GM21576 (cell line): ENCODE results near the gene MYT1.

Source experiments
- ATAC-seq: cut with Tn5 transposase; IDR thresholded peaks from one replicate; pipeline ENCODE4 v1.9.1; 2021; ENCODE audit warnings: mild to moderate bottlenecking, moderate library complexity; ENCODE audit not compliant: unreplicated experiment

Gene MYT1

GRCh38 chr20:64212755-64213154 lies 48.5 kb downstream of the MYT1 start:
- ATAC-seq, result no peak

DNA sequence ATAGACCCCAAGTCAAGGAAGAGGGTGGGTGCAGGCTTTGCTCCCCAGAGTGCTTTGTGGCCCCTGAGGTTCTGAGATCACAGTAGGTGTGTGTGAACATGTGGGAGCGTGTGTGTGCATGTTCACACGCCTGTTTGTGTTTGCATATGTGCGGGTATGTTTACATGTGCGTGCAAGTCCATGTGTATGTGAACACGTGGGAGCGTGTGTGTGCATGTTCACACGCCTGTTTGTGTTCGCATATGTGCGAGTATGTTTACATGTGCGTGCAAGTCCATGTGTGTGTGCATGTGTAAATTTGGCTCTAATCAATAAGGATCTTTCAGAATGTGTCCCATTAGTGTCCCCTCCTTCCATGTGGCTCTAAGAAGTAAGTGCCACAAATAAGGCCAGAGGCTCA lies 49.9 kb downstream of the MYT1 start:
- ATAC-seq, result no peak

- no peak for ATAC-seq
Observed at GRCh38 chr20:64214952-64215351, 50.7 kb downstream of the MYT1 start.

- no peak for ATAC-seq
Observed at GRCh38 chr20:64216036-64216435, 51.8 kb downstream of the MYT1 start.

GRCh38 chr20:64216910-64217309 lies 52.7 kb downstream of the MYT1 start:
- no peak for ATAC-seq

GRCh38 chr20:64217539-64218221 lies 53.4 kb downstream of the MYT1 start:
- no peak for ATAC-seq

- ATAC-seq, result no peak
Observed at GRCh38 chr20:64219202-64219601, 55.0 kb downstream of the MYT1 start.

- no peak for ATAC-seq
Observed at GRCh38 chr20:64219730-64220129, 55.5 kb downstream of the MYT1 start.

DNA sequence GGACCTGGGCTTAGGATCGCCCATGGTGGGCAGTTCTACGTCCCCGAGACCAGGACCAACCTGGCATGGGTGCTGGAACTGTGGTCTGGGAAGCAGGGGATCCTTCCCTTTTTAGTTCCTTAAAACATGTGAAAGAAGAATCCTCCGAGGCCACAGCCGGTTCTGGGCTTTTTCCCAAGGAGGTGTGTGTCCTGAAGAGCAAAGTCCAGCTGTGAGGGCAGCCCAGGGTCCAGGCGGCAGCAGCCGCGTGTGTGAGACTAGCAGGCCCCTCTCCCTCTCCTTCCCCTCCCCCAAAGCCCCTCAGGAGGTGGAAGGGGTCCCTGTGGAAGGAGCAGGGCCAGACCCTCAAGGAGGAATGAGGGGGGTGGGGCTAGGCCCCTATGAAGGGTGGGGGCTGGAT lies 56.2 kb downstream of the MYT1 start:
- no peak for ATAC-seq

DNA sequence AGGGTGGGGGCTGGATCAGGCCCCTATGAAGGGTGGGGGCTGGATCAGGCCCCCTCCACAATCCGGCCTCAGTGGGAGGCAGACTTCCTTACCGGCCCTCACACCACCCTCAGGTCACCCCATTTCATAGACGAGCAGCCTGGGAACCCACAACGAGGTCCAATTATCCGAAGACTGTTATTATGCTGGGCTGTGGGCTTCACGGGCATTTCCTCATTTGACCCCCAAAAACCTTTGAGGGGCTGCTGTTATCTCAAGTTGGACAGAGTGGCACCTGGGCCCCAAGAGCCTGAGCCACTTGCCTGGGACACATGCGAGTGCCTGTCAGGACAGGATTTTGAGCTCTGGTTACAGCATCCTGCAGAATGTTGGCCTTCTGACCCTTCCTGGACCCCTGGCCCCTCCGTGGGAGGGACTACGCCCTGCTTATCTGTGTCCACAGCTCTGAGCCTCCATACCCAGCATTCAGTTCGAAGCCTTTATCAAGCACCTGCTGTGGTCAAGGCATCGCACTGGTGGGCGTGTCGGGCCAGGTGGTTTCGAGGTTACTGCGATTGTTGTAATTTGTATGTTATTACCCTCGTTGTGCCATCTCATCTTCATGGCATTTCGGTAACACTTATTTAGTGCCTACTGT lies 56.8 kb downstream of the MYT1 start:
- no peak for ATAC-seq

- ATAC-seq, result no peak
Observed at GRCh38 chr20:64222291-64222735, 58.1 kb downstream of the MYT1 start.

- ATAC-seq, result no peak
Observed at GRCh38 chr20:64222851-64223525, 58.7 kb downstream of the MYT1 start.

- ATAC-seq, result no peak
Observed at GRCh38 chr20:64223526-64224067, 59.3 kb downstream of the MYT1 start.

DNA sequence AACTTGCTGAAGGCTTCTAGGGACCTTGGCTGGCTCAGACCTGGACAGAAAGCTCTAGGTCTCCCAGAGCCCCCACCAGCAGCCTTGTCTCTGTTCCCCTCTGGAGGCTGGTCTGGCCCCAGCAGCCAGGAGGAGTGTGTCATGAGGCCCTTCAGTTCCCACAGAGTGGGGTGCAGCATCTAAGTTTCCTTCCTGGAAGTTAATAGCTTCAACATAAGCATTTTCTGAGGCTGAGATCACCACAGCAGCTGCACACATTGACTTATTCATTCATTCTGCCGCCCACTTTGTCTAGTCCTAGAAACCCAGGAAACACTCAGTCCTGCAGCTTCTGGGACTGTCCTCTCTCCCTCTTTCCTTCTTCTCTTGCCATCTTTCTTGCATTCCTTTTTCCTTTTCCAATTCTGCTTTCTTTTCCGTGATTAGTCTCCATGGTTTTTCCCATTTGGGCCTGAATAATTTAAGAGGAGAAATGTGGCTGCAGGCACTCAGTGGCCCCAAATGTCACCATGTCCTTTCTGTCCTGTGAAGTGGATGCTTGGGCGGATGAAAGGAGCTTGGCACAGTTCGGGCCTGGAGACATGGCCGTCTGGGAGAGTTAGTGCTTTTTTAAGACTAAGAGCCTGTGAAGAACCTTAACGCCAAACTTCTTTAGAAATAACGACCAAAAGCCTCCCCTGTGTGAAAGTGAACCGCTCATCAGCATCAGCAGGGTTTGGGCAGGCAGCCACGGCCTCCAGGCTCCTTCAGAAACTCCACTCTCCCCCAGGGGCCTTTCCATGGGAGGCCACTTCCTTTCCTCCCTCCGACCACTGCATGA lies 60.3 kb downstream of the MYT1 start:
- no peak for ATAC-seq

- no peak for ATAC-seq
Observed at GRCh38 chr20:64225171-64225595, 60.9 kb downstream of the MYT1 start.

GRCh38 chr20:64225828-64226598 lies 61.8 kb downstream of the MYT1 start:
- ATAC-seq, result no peak

- no peak for ATAC-seq
Observed at GRCh38 chr20:64226686-64227580, 62.7 kb downstream of the MYT1 start.

DNA sequence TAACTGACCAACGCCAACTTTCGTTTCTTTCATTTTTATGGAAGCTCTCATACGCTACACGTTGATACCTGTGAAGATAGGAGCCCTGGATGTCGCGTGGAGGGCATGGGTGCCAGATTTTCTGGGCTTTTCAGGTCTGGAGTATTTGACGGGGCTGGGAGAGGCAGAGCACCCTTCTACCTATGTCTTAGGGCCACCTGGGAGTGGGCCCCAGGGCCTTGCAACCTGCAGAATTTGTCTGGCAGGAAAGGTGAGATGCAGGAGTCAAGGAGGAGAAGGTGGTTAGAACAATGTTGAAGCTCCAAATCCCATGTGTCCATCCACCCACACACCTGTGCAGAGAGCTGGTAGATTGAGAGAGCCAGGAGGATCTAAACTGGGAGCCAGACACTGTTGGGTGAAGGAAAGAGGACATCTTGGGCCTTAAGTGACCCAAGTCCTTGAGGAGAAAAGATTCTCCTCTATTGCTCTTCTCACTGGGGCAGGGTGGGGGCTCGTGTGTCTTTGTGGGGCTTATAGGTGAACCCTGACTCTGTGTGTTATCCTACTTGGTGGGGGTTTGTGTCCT lies 63.9 kb downstream of the MYT1 start:
- ATAC-seq, result no peak
